ENCODE data around the gene FAM163B.
"Not testable (repeated sequence)": the region's sequence is repeated elsewhere in the genome, so short reads cannot be mapped to it uniquely, and the experiment has no call there.

The FAM163B gene

GRCh38 chr9:133639613-133640012 lies 30.4 kb upstream of the FAM163B start:
- DNase-seq, result no peak

GRCh38 chr9:133638711-133639110 lies 29.5 kb upstream of the FAM163B start:
- DNase-seq, result no peak

GRCh38 chr9:133638076-133638475 lies 28.9 kb upstream of the FAM163B start:
- no peak for DNase-seq

- no peak for DNase-seq
These were observed 28.4 kb upstream of the FAM163B start for GRCh38 chr9:133637451-133638055.

- DNase-seq, result no peak
These were observed 27.7 kb upstream of the FAM163B start for GRCh38 chr9:133636902-133637301.

- DNase-seq, result no peak
These were observed 26.6 kb upstream of the FAM163B start, which contains the start of gene DBH for GRCh38 chr9:133635533-133636531. Gene DBH (plus strand): TSS chr9:133636363. CDS start chr9:133636372, 9 bp downstream.

- no peak for DNase-seq
These were observed 25.9 kb upstream of the FAM163B start for GRCh38 chr9:133635098-133635497.

- no peak for DNase-seq
These were observed 25.0 kb upstream of the FAM163B start for GRCh38 chr9:133634081-133634691.

- DNase-seq, result no peak
These were observed 24.5 kb upstream of the FAM163B start for GRCh38 chr9:133633681-133634080.

- no peak for DNase-seq
These were observed 23.9 kb upstream of the FAM163B start for GRCh38 chr9:133632806-133633680.

GRCh38 chr9:133631111-133631510 lies 21.9 kb upstream of the FAM163B start:
- DNase-seq, result no peak

- no peak for DNase-seq
These were observed 20.3 kb upstream of the FAM163B start for GRCh38 chr9:133629221-133630110.

GRCh38 chr9:133628766-133629165 lies 19.6 kb upstream of the FAM163B start:
- no peak for DNase-seq

GRCh38 chr9:133627341-133627740 lies 18.2 kb upstream of the FAM163B start:
- DNase-seq, result no peak

GRCh38 chr9:133626008-133626407 lies 16.8 kb upstream of the FAM163B start:
- DNase-seq, result not testable (repeated sequence)

GRCh38 chr9:133622555-133622954 lies 13.4 kb upstream of the FAM163B start:
- no peak for DNase-seq

- no peak for DNase-seq
These were observed 12.6 kb upstream of the FAM163B start for GRCh38 chr9:133621725-133622267.

GRCh38 chr9:133619791-133620190 lies 10.6 kb upstream of the FAM163B start:
- DNase-seq, result no peak

GRCh38 chr9:133618726-133619125 lies 9.5 kb upstream of the FAM163B start:
- DNase-seq, result no peak

- DNase-seq, result no peak
These were observed 7.6 kb upstream of the FAM163B start for GRCh38 chr9:133616643-133617405.
